HCT116 (cell line): Measurements from ENCODE around the gene CES1. TPM values are rescaled to one million over a fixed set of nuclear protein-coding genes. Genes with fewer than 3 reads are reported as not detected.

Experiments used
- ATAC-seq: fragments of 200-7000 bp; cut with Tn5 transposase; 2 replicates; pipeline ENCODE4 v1.9.1; 2020; ENCODE audit warnings: mild to moderate bottlenecking, moderate library complexity
- BruUV-seq: library from RNA; stranded (reverse); fragments of 400-500 nt; replicated peaks from 2 replicates; lab custom pipeline; 2021; lab: Mats Ljungman, UMichigan
- CTCF ChIA-PET: fragments of 300-600 bp; sonication (Branson Sonifier 250); formaldehyde crosslinking; loops from one replicate; lab custom pipeline; 2021; ENCODE audit warnings: antibody characterized with exemption; lab: Charles Lee
- POLR2A ChIA-PET: fragments of 300-600, 350-600 bp; sonication (Branson Sonifier 250); formaldehyde crosslinking; loops from one replicate; lab custom pipeline; 2021; ENCODE audit warnings: antibody characterized with exemption; lab: Charles Lee
- RAD21 ChIA-PET, 2 experiments: fragments of 300-600 bp; sonication (Branson Sonifier 250); formaldehyde crosslinking; loops; one replicate each; lab custom pipeline; 2023; ENCODE audit warnings: low total read pairs in 2 of 2; ENCODE audit not compliant: uncharacterized antibody in 2 of 2, unreplicated experiment in 2 of 2, low non-redundant PET in 1 of 2; lab: Charles Lee
- DNase-seq: peaks from one replicate; pipeline ENCODE4 v3.0.0-alpha.2; 2010; ENCODE audit warnings: low read depth, low spot score
- H2AFZ ChIP-seq: fragments of 200-600 bp; shearing (Covaris generic), sonication (generic); 2 replicates; pipeline ENCODE4 v1.6.1; 2017; ENCODE audit warnings: low read depth, mixed run types, mixed read lengths, antibody characterized with exemption, low read length; ENCODE audit not compliant: poor library complexity, severe bottlenecking
- H3K27ac ChIP-seq: 2 replicates; pipeline ENCODE4 v1.5.1; 2012; ENCODE audit warnings: low read depth, low read length
- H3K27me3 ChIP-seq: fragments of 200-600 bp; sonication (generic); 2 replicates; pipeline ENCODE4 v1.6.1; 2016; ENCODE audit warnings: mixed run types, low read length, mixed read lengths; ENCODE audit not compliant: insufficient read depth
- H3K36me3 ChIP-seq, 2 experiments: fragments of 200-500 bp in 1 of 2; fragments of 200-600 bp in 1 of 2; sonication (Bioruptor generic) in 1 of 2; sonication (generic) in 1 of 2; 2 replicates each; pipeline versions ENCODE4 v1.5.1 to v1.6.1; 2014 to 2016; ENCODE audit warnings: low read length in 2 of 2, inconsistent platforms in 1 of 2, mixed read lengths in 1 of 2, mixed run types in 1 of 2; ENCODE audit not compliant: insufficient read depth in 2 of 2, control insufficient read depth in 1 of 2
- H3K4me1 ChIP-seq, 2 experiments: fragments of 200-600 bp in 1 of 2; sonication (generic) in 1 of 2; 2 replicates each; pipeline versions ENCODE4 v1.5.1 to v1.6.1; 2012 to 2017; ENCODE audit warnings: low read length in 2 of 2, inconsistent platforms in 1 of 2, mild to moderate bottlenecking in 1 of 2, mixed read lengths in 1 of 2, mixed run types in 1 of 2, moderate library complexity in 1 of 2; ENCODE audit not compliant: insufficient read depth in 2 of 2, control insufficient read depth in 1 of 2
- H3K4me2 ChIP-seq: fragments of 200-600 bp; sonication (generic); 2 replicates; pipeline ENCODE4 v1.6.1; 2017; ENCODE audit warnings: mixed run types, low read length, mixed read lengths
- H3K4me3 ChIP-seq, 2 experiments: fragments of 200-600 bp in 1 of 2; sonication (generic) in 1 of 2; replicated peaks in 1 of 2; 2 replicates each; pipeline ENCODE4 v1.5.1; 2011 to 2016; ENCODE audit warnings: low read length in 2 of 2, control low read depth in 1 of 2, low read depth in 1 of 2, mild to moderate bottlenecking in 1 of 2, mixed read lengths in 1 of 2, mixed run types in 1 of 2
- H3K79me2 ChIP-seq: fragments of 200-600 bp; sonication (generic); 2 replicates; pipeline ENCODE4 v1.6.1; 2017; ENCODE audit warnings: mild to moderate bottlenecking, mixed run types, low read length, moderate library complexity, mixed read lengths; ENCODE audit not compliant: insufficient read depth
- H3K9ac ChIP-seq: fragments of 200-600 bp; sonication (generic); 2 replicates; pipeline ENCODE4 v1.6.1; 2016; ENCODE audit warnings: low read length, mixed read lengths
- H3K9me2 ChIP-seq: fragments of 200-600 bp; sonication (generic), shearing (Covaris generic); 2 replicates; pipeline ENCODE4 v1.6.1; 2017; ENCODE audit warnings: mixed run types, mild to moderate bottlenecking, moderate library complexity; ENCODE audit not compliant: insufficient read depth
- H3K9me3 ChIP-seq, 2 experiments: fragments of 200-500 bp in 1 of 2; fragments of 200-600 bp in 1 of 2; sonication (Bioruptor generic) in 1 of 2; sonication (generic) in 1 of 2; 2 replicates each; pipeline ENCODE4 v1.6.1; 2014 to 2017; ENCODE audit warnings: low read length in 2 of 2, mixed read lengths in 2 of 2, inconsistent platforms in 1 of 2, low read depth in 1 of 2, mild to moderate bottlenecking in 1 of 2, mixed run types in 1 of 2, moderate library complexity in 1 of 2; ENCODE audit not compliant: control insufficient read depth in 1 of 2, insufficient read depth in 1 of 2
- H4K20me1 ChIP-seq: fragments of 200-600 bp; sonication (generic), shearing (Covaris generic); 2 replicates; pipeline ENCODE4 v1.6.1; 2017; ENCODE audit warnings: mixed run types, mild to moderate bottlenecking, moderate library complexity; ENCODE audit not compliant: insufficient read depth
- CEBPB ChIP-seq: IDR thresholded peaks from 2 replicates; pipeline ENCODE4 v1.6.1; 2012; ENCODE audit warnings: low read depth
- ELF1 ChIP-seq: IDR thresholded peaks from 2 replicates; pipeline ENCODE4 v1.6.1; 2012; ENCODE audit warnings: low read depth, borderline replicate concordance
- EZH2 ChIP-seq: fragments of 200-600 bp; sonication (generic); IDR thresholded peaks from 2 replicates; pipeline ENCODE4 v1.6.1; 2017; ENCODE audit warnings: antibody characterized with exemption, mixed run types
- FOSL1 ChIP-seq: IDR thresholded peaks from 2 replicates; pipeline ENCODE4 v1.6.1; 2012; ENCODE audit warnings: low read depth
- JUND ChIP-seq: IDR thresholded peaks from 2 replicates; pipeline ENCODE4 v1.6.1; 2012
- SRF ChIP-seq: IDR thresholded peaks from 2 replicates; pipeline ENCODE4 v1.6.1; 2012; ENCODE audit warnings: low read depth
- intact Hi-C: fragments of 100-400 bp; cut with micrococcal nuclease; formaldehyde crosslinking; loops from 2 replicates; pipeline ENCODE4 v1.10.0; 2022
- total RNA-seq: library from RNA; stranded (reverse); gene quantifications from one replicate; pipeline ENCODE4 v1.2.1, GENCODE V29; 2021; ENCODE audit not compliant: unreplicated experiment
- TF ChIP-seq, protein P1 (sequence below): IDR thresholded peaks from 2 replicates; pipeline ENCODE4 v1.6.1; 2011; ENCODE audit warnings: mild to moderate bottlenecking, low read length, moderate library complexity; ENCODE audit not compliant: insufficient replicate concordance; ENCODE audit errors: extremely low read depth
- TF ChIP-seq, protein P2 (sequence below): IDR thresholded peaks from 2 replicates; pipeline ENCODE4 v1.6.1; 2012

The CES1 gene
- total RNA-seq, 1 experiment from 2014 or later, result 1.8 TPM

DNA sequence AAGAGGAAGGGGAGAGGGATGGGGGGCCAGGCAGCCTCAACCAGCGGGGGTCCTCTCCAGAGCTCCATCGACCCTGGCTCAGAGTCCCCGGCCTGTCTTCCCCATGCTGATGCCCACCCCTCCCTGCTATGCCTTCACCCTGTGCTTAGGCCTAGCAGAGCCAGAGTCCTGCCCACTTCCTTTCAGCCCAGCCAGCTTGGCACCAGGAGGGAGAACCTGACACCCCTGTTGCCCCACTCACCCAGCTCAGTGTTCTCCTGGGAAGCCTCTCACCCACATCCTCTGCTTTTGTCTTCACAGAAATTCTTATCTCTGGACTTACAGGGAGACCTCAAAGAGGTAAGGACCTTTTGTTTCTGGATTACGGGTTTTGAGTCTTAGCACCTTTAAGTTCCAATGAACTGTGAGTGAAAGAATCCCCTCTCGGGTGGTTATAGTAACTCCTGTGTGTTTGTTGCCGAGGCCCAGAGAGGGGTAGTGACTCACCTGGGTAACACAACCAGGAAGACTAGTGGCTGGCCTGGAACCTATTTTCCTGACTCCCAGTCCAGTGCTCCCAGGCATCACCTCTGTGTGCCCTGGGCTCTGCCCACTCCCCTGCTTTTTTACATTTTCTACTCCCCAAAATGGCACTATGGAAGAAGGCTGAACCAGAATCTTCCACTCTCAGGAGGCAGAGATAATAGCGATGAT is 53.3 kb downstream of the CES1 start:
- H3K4me1 ChIP-seq, result no peaks in the 10 kb centered on the region; a peak in 1 of 4 replicates
- no TSS peak for BruUV-seq
- no peaks in the 10 kb centered on the region for H4K20me1 ChIP-seq
- no peak overlapping the region for H3K27ac ChIP-seq
- no peaks in the 10 kb centered on the region for H3K36me3 ChIP-seq
- H2AFZ ChIP-seq, result no peak overlapping the region
- no peak for TF ChIP-seq SRF
- TF ChIP-seq, protein P1, sequence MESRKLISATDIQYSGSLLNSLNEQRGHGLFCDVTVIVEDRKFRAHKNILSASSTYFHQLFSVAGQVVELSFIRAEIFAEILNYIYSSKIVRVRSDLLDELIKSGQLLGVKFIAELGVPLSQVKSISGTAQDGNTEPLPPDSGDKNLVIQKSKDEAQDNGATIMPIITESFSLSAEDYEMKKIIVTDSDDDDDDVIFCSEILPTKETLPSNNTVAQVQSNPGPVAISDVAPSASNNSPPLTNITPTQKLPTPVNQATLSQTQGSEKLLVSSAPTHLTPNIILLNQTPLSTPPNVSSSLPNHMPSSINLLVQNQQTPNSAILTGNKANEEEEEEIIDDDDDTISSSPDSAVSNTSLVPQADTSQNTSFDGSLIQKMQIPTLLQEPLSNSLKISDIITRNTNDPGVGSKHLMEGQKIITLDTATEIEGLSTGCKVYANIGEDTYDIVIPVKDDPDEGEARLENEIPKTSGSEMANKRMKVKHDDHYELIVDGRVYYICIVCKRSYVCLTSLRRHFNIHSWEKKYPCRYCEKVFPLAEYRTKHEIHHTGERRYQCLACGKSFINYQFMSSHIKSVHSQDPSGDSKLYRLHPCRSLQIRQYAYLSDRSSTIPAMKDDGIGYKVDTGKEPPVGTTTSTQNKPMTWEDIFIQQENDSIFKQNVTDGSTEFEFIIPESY, result no peak
- no peak for TF ChIP-seq ELF1
- TF ChIP-seq FOSL1, result no peak
- no peak for TF ChIP-seq JUND
- no peak for TF ChIP-seq EZH2
- TF ChIP-seq CEBPB, result no peak
- TF ChIP-seq, protein P2, sequence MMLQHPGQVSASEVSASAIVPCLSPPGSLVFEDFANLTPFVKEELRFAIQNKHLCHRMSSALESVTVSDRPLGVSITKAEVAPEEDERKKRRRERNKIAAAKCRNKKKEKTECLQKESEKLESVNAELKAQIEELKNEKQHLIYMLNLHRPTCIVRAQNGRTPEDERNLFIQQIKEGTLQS, result no peak
- no peak overlapping the region for H3K4me2 ChIP-seq
- H3K9me2 ChIP-seq, result no peaks in the 10 kb centered on the region
- ATAC-seq, result no peak
- ChIA-PET CTCF (no interaction called here), POLR2A (no interaction called here), RAD21 (no interaction called here)
- intact Hi-C loops, result no loop called here
- no peak overlapping the region for H3K4me3 ChIP-seq
- peaks cover 27% of the 10 kb centered on the region; the same call in 1 of the 2 replicates for H3K27me3 ChIP-seq
- no peak overlapping the region for H3K9ac ChIP-seq
- H3K9me3 ChIP-seq, result no peaks in the 10 kb centered on the region
- H3K79me2 ChIP-seq, result no peaks in the 10 kb centered on the region
- no peak for DNase-seq
